ENCODE measurements around the gene ADAMTS18. TPM values are rescaled to one million over a fixed set of nuclear protein-coding genes. Genes with fewer than 3 reads are reported as not detected.
"Not testable (repeated sequence)": the region's sequence is repeated elsewhere in the genome, so short reads cannot be mapped to it uniquely, and the experiment has no call there.

The ADAMTS18 gene
- total RNA-seq, 1 experiment from 2014 or later, result not detected

- DNase-seq (ENCODE audit: low read depth, low spot score); in situ Hi-C loops (cut with HindIII; ENCODE audit: low pct_unique_long_range_greater_than_20kb, low sequenced_read_pairs): not testable (repeated sequence)
Observed at GRCh38 chr16:77279316-77279715, 155.5 kb downstream of the ADAMTS18 start.

- in situ Hi-C loops (cut with HindIII; ENCODE audit: low pct_unique_long_range_greater_than_20kb, low sequenced_read_pairs), result no loop called here
- no peak for DNase-seq (ENCODE audit: low read depth, low spot score)
Observed at GRCh38 chr16:77277571-77277970, 157.3 kb downstream of the ADAMTS18 start.

GRCh38 chr16:77277141-77277540 lies 157.7 kb downstream of the ADAMTS18 start:
- in situ Hi-C loops (cut with HindIII; ENCODE audit: low pct_unique_long_range_greater_than_20kb, low sequenced_read_pairs), result no loop called here
- no peak for DNase-seq (ENCODE audit: low read depth, low spot score)

- in situ Hi-C loops (cut with HindIII; ENCODE audit: low pct_unique_long_range_greater_than_20kb, low sequenced_read_pairs), result no loop called here
- no peak for DNase-seq (ENCODE audit: low read depth, low spot score)
Observed at GRCh38 chr16:77276661-77277060, 158.2 kb downstream of the ADAMTS18 start.

GRCh38 chr16:77275303-77275702 lies 159.5 kb downstream of the ADAMTS18 start:
- DNase-seq (ENCODE audit: low read depth, low spot score); in situ Hi-C loops (cut with HindIII; ENCODE audit: low pct_unique_long_range_greater_than_20kb, low sequenced_read_pairs): not testable (repeated sequence)

- no peak for DNase-seq (ENCODE audit: low read depth, low spot score)
- in situ Hi-C loops (cut with HindIII; ENCODE audit: low pct_unique_long_range_greater_than_20kb, low sequenced_read_pairs), result no loop called here
Observed at GRCh38 chr16:77273815-77274214, 161.0 kb downstream of the ADAMTS18 start.

GRCh38 chr16:77271532-77272426 lies 163.1 kb downstream of the ADAMTS18 start:
- in situ Hi-C loops (cut with HindIII; ENCODE audit: low pct_unique_long_range_greater_than_20kb, low sequenced_read_pairs), result no loop called here

GRCh38 chr16:77266185-77266584 lies 168.6 kb downstream of the ADAMTS18 start:
- DNase-seq (ENCODE audit: low read depth, low spot score); in situ Hi-C loops (cut with HindIII; ENCODE audit: low pct_unique_long_range_greater_than_20kb, low sequenced_read_pairs): not testable (repeated sequence)

More at GRCh38 chr16:77271532-77272426, 163.1 kb downstream of the ADAMTS18 start:
- no peak for DNase-seq (ENCODE audit: low read depth, low spot score)

GRCh38 chr16:77262971-77263370 lies 171.9 kb downstream of the ADAMTS18 start:
- in situ Hi-C loops (cut with HindIII; ENCODE audit: low pct_unique_long_range_greater_than_20kb, low sequenced_read_pairs), result no loop called here
- no peak for DNase-seq (ENCODE audit: low read depth, low spot score)

- in situ Hi-C loops (cut with HindIII; ENCODE audit: low pct_unique_long_range_greater_than_20kb, low sequenced_read_pairs), result no loop called here
Observed at GRCh38 chr16:77250400-77250799, 184.4 kb downstream of the ADAMTS18 start.

GRCh38 chr16:77246150-77246549 lies 188.7 kb downstream of the ADAMTS18 start:
- no peak for DNase-seq (ENCODE audit: low read depth, low spot score)
- in situ Hi-C loops (cut with HindIII; ENCODE audit: low pct_unique_long_range_greater_than_20kb, low sequenced_read_pairs), result no loop called here

More at GRCh38 chr16:77250400-77250799, 184.4 kb downstream of the ADAMTS18 start:
- DNase-seq (ENCODE audit: low read depth, low spot score), result no peak

- DNase-seq (ENCODE audit: low read depth, low spot score); in situ Hi-C loops (cut with HindIII; ENCODE audit: low pct_unique_long_range_greater_than_20kb, low sequenced_read_pairs): not testable (repeated sequence)
Observed at GRCh38 chr16:77242471-77242870, 192.4 kb downstream of the ADAMTS18 start.

GRCh38 chr16:77238593-77238992 lies 196.2 kb downstream of the ADAMTS18 start:
- in situ Hi-C loops (cut with HindIII; ENCODE audit: low pct_unique_long_range_greater_than_20kb, low sequenced_read_pairs), result no loop called here
- no peak for DNase-seq (ENCODE audit: low read depth, low spot score)

GRCh38 chr16:77236063-77236511 lies 198.7 kb downstream of the ADAMTS18 start:
- DNase-seq (ENCODE audit: low read depth, low spot score), result peak; percentile 83
- in situ Hi-C loops (cut with HindIII; ENCODE audit: low pct_unique_long_range_greater_than_20kb, low sequenced_read_pairs), result no loop called here

GRCh38 chr16:77234611-77235010 lies 200.2 kb downstream of the ADAMTS18 start:
- peak; percentile 10 for DNase-seq (ENCODE audit: low read depth, low spot score)
- in situ Hi-C loops (cut with HindIII; ENCODE audit: low pct_unique_long_range_greater_than_20kb, low sequenced_read_pairs), result no loop called here

GRCh38 chr16:77233799-77234519 lies 200.9 kb downstream of the ADAMTS18 start:
- DNase-seq (ENCODE audit: low read depth, low spot score), result no peak
- in situ Hi-C loops (cut with HindIII; ENCODE audit: low pct_unique_long_range_greater_than_20kb, low sequenced_read_pairs), result no loop called here
